Stimulated activated naive CD8-positive, alpha-beta T cell treated with anti-CD3 and anti-CD28 coated beads, Interleukin-15, Interleukin-2, amounts not matched to agents 100 ng/mL and 50 ng/mL, for 24 hours (primary cell): ENCODE measurements around the gene COBLL1.

Source experiments
- H3K27ac Mint-ChIP-seq: one replicate; pipeline ENCODE4 v1.8.0; 2021; ENCODE audit warnings: mild to moderate bottlenecking, mixed read lengths
- H3K27me3 Mint-ChIP-seq: one replicate; pipeline ENCODE4 v1.8.0; 2021; ENCODE audit warnings: mixed read lengths
- H3K36me3 Mint-ChIP-seq: one replicate; pipeline ENCODE4 v1.8.0; 2021; ENCODE audit warnings: low read depth, mixed read lengths
- H3K4me1 Mint-ChIP-seq: one replicate; pipeline ENCODE4 v1.8.0; 2021; ENCODE audit warnings: low read depth, mixed read lengths
- H3K4me3 Mint-ChIP-seq: one replicate; pipeline ENCODE4 v1.8.0; 2021; ENCODE audit warnings: mild to moderate bottlenecking, mixed read lengths
- H3K9me3 Mint-ChIP-seq: one replicate; pipeline ENCODE4 v1.8.0; 2021; ENCODE audit warnings: mixed read lengths

The COBLL1 gene

GRCh38 chr2:164816046-164816445 lies 25.6 kb downstream of the COBLL1 start:
- Mint-ChIP-seq H3K27ac (no peak overlapping the region), H3K27me3 (no peaks in the 10 kb centered on the region), H3K36me3 (no peaks in the 10 kb centered on the region), H3K4me1 (no peaks in the 10 kb centered on the region), H3K9me3 (no peaks in the 10 kb centered on the region), H3K4me3 (no peak overlapping the region)

DNA sequence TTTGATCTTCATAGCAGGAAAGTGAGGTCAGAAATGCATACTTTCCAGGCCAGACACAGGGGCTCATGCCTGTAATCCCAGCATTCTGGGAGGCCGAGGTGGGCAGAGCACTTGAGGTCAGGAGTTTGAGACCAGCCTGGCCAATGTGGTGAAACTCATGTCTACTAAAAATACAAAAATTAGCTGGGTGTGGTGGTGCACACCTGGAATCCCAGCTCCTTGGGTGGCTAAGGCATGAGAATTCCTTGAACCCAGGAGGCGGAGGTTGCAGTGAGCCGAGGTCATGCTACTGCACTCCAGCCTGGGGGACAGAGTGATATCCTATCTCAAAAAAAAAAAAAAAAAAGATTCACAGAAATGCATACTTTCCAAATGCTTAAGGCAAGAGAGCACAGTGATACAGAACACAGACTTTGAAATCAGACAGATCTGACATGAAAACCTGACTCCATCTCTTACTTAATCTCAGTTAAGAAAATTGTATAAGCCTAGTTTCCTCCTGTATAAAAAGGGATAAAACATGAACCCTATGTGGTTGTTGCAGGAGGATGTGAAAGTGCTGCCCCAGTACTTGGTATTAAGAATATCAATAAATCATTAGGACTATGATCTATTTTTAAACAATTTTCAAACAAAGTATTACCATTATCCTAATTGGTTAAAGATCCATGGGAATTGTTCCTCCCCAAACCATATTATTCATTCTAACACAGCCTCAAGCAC lies 26.4 kb downstream of the COBLL1 start:
- no peak overlapping the region for H3K4me3 Mint-ChIP-seq
- no peaks in the 10 kb centered on the region for H3K9me3 Mint-ChIP-seq
- H3K4me1 Mint-ChIP-seq: no peaks in the 10 kb centered on the region
- no peak overlapping the region for H3K27ac Mint-ChIP-seq
- H3K36me3 Mint-ChIP-seq: no peaks in the 10 kb centered on the region
- H3K27me3 Mint-ChIP-seq: no peaks in the 10 kb centered on the region

DNA sequence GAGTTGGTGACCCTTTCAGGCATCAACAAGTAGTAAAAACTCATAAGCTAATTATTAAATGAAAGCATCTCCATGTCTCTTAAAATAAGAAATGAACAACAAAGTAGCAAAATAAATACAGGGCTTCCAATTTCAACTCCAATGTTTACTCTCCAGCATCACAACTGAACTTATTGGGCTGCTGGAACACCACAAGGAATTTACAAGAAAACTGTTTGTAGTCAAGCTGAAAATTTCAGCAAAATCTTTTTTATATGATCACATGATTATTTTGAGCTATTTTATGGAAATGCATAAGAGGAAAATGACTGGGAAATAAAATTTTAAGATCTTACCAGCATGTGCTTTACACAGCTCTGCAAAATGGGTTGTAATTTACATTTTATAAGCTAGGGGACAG lies 28.1 kb downstream of the COBLL1 start:
- no peak overlapping the region for H3K27ac Mint-ChIP-seq
- H3K36me3 Mint-ChIP-seq: no peaks in the 10 kb centered on the region
- H3K4me3 Mint-ChIP-seq: no peak overlapping the region
- H3K27me3 Mint-ChIP-seq: no peaks in the 10 kb centered on the region
- no peaks in the 10 kb centered on the region for H3K9me3 Mint-ChIP-seq
- H3K4me1 Mint-ChIP-seq: no peaks in the 10 kb centered on the region

DNA sequence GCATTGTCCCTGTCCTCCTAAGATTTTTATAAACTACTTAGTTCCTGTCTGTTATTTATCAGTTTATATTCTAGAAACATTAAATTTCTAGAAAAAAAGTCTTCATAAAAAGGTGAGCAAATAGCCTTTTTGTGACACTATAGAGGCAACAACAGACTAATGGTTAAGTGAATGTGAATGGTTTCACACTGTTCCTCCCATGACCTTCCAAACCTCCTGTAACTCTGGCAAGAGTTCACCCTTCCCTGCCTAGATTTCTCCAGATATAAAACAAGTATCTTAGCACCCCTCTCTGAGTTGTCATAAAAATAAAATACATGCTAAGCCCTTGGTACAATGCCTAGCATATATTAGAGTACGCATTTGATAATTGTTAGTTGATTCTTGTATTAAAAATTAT lies 29.2 kb downstream of the COBLL1 start:
- Mint-ChIP-seq H3K4me1 (no peaks in the 10 kb centered on the region), H3K36me3 (no peaks in the 10 kb centered on the region), H3K4me3 (no peak overlapping the region), H3K27me3 (no peaks in the 10 kb centered on the region), H3K9me3 (no peaks in the 10 kb centered on the region), H3K27ac (no peak overlapping the region)

DNA sequence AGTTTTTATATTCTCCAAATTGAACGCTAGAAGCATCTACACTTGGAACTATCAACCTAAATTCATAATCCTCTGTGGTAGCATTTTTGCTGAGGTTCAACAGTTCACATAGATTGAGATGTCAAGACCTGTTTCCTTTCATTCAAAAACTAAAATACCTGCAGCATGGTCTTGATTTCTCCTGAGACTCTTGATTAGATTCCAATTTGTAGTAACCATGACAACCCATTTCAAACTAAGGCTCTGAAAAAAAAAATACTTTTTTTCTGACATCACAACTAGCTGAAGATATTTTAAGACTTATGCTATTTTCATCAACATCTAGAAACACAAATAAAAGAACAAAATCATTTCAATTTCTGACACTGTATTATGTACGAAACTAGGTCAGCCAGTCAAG lies 29.8 kb downstream of the COBLL1 start:
- Mint-ChIP-seq H3K36me3 (no peaks in the 10 kb centered on the region), H3K27me3 (no peaks in the 10 kb centered on the region), H3K4me3 (no peak overlapping the region), H3K4me1 (no peaks in the 10 kb centered on the region), H3K9me3 (no peaks in the 10 kb centered on the region), H3K27ac (no peak overlapping the region)

- no peaks in the 10 kb centered on the region for H3K9me3 Mint-ChIP-seq
- H3K27ac Mint-ChIP-seq: no peak overlapping the region
- no peaks in the 10 kb centered on the region for H3K27me3 Mint-ChIP-seq
- no peak overlapping the region for H3K4me3 Mint-ChIP-seq
- H3K4me1 Mint-ChIP-seq: no peaks in the 10 kb centered on the region
- H3K36me3 Mint-ChIP-seq: no peaks in the 10 kb centered on the region
Observed at GRCh38 chr2:164810843-164811242, 30.8 kb downstream of the COBLL1 start.

DNA sequence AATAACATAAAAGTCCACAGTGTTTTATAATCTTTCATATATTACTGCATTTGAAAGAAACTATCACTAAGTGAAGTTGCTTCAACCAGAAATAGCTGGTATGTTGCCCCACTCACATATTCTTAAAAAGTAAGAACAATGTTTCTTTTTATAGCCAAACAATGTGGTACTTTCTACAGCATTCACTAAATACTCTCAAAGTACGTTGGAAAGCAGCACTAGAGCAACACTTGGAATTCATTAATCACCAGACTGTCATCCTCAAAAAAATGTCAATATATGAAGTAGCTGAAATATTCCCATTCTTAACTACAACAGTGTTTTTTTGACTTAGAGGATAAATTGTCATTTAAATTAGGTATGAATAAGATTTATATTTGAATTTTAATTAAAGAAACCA lies 32.8 kb downstream of the COBLL1 start:
- Mint-ChIP-seq H3K27me3 (no peaks in the 10 kb centered on the region), H3K4me3 (no peak overlapping the region), H3K9me3 (no peaks in the 10 kb centered on the region), H3K27ac (no peak overlapping the region), H3K36me3 (no peaks in the 10 kb centered on the region), H3K4me1 (no peaks in the 10 kb centered on the region)

- Mint-ChIP-seq H3K4me1 (no peaks in the 10 kb centered on the region), H3K27ac (no peak overlapping the region)
Observed at GRCh38 chr2:164803776-164804466, 37.7 kb downstream of the COBLL1 start.

GRCh38 chr2:164802095-164802707 lies 39.4 kb downstream of the COBLL1 start:
- Mint-ChIP-seq H3K27me3 (no peaks in the 10 kb centered on the region), H3K4me1 (no peaks in the 10 kb centered on the region), H3K4me3 (no peak overlapping the region), H3K27ac (no peak overlapping the region), H3K9me3 (no peaks in the 10 kb centered on the region), H3K36me3 (no peaks in the 10 kb centered on the region)

More at GRCh38 chr2:164803776-164804466, 37.7 kb downstream of the COBLL1 start:
- no peak overlapping the region for H3K4me3 Mint-ChIP-seq
- no peaks in the 10 kb centered on the region for H3K27me3 Mint-ChIP-seq
- no peaks in the 10 kb centered on the region for H3K36me3 Mint-ChIP-seq
- H3K9me3 Mint-ChIP-seq: no peaks in the 10 kb centered on the region

GRCh38 chr2:164800572-164800971 lies 41.1 kb downstream of the COBLL1 start:
- Mint-ChIP-seq H3K27me3 (no peaks in the 10 kb centered on the region), H3K4me3 (no peak overlapping the region), H3K27ac (no peak overlapping the region), H3K4me1 (peaks cover 5% of the 10 kb centered on the region), H3K9me3 (no peaks in the 10 kb centered on the region), H3K36me3 (no peaks in the 10 kb centered on the region)

DNA sequence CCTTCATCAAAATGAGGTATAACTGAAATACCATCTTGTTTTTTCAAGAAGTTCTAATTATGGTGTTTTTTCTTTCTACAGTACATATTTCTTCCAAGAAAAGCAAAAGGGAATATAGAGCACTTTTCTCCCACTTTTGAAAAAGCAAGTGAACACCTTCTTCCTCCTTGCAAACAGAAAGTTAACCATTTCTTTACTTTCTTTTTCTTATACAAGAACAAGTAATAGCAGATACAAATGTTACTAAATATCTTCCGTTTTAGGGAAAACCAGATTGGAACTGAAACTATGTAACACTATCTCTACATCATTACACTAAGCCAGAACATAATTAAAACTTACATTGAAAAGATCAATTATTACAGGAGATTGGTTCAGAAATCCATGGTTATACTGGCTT lies 44.0 kb downstream of the COBLL1 start:
- H3K27me3 Mint-ChIP-seq: no peaks in the 10 kb centered on the region
- H3K27ac Mint-ChIP-seq: no peak overlapping the region
- H3K9me3 Mint-ChIP-seq: no peaks in the 10 kb centered on the region
- H3K4me3 Mint-ChIP-seq: no peak overlapping the region
- H3K36me3 Mint-ChIP-seq: no peaks in the 10 kb centered on the region
- peaks cover 5% of the 10 kb centered on the region for H3K4me1 Mint-ChIP-seq

DNA sequence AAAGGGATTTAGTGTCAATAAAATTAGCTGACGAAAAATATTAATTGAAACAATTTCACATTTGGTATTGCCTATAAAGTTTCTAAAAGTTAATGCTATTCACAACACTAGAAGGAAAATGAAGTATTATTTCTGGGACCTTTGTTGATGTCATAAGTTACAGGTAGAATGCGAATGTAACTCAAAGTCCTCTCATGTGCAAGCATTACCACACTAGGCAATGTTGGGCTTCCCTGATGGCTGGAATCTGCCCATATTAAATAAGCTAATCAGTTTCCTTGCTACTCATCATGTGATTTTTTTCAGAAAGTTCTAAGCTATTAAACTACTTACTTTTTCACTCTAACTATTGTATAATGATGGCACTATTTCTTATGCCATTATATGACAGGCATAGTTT lies 44.6 kb downstream of the COBLL1 start:
- H3K4me3 Mint-ChIP-seq: no peak overlapping the region
- peaks cover 5% of the 10 kb centered on the region for H3K4me1 Mint-ChIP-seq
- H3K9me3 Mint-ChIP-seq: no peaks in the 10 kb centered on the region
- no peaks in the 10 kb centered on the region for H3K27me3 Mint-ChIP-seq
- H3K36me3 Mint-ChIP-seq: no peaks in the 10 kb centered on the region
- H3K27ac Mint-ChIP-seq: no peak overlapping the region

DNA sequence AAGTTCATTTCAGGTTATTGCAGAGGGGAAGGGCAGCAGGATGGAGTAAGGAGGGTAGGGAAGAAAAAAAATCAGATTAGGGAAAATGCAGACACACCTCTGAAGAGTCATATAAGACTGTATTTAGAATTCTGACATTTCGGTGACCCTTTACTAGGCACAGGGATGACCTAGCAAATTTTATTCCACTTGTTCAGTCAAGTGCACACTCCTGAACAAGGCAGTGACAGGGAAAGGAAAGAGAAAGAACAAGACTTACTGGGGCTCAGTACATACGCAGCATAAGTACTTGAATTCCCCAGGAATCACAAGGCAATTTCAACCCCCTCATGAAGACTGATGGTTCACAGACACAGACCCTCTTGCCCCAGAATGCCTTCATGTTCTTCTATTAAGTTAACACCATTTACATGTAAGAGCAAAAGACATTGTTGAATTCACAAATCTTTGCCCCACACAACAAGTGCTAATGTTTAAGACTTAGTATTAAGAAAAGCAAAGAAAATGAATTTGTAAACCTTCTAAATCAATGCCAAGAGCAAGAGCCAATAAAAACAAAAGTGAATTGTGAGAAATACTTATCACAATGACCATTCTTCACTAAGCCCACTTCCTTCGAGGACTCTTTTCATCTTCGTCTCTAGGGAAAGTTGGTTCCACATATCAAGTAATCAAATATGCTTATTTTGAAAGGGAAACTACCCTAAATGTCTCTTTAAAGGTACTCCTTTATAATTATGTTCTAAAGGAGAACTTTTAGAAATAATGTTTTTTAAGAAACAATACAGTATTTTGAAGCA lies 47.0 kb downstream of the COBLL1 start:
- peaks cover 5% of the 10 kb centered on the region for H3K4me1 Mint-ChIP-seq
- H3K4me3 Mint-ChIP-seq: no peak overlapping the region

DNA sequence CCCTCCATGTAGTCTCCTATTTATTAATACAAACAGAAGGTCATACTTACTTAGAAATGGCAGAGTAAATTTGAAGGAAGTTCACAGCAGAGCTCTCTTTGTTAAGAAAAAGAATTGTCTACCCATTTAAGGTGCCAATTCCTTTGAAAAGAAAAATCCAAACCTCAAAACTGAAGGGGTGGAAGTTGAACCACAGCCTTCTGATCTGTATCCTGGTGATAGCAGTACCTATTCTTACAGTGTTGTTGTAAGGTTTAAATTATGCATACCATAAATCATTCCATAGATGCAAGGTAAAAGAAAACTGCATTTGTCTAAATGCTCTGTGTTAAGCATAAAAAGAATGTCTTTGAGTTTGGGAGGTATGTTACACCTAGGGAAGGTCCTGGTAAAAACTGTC lies 47.6 kb downstream of the COBLL1 start:
- H3K27me3 Mint-ChIP-seq: no peaks in the 10 kb centered on the region
- H3K9me3 Mint-ChIP-seq: no peaks in the 10 kb centered on the region
- no peak overlapping the region for H3K4me3 Mint-ChIP-seq
- peaks cover 5% of the 10 kb centered on the region for H3K4me1 Mint-ChIP-seq
- H3K27ac Mint-ChIP-seq: no peak overlapping the region
- H3K36me3 Mint-ChIP-seq: no peaks in the 10 kb centered on the region

More for the DNA sequence above, 47.0 kb downstream of the COBLL1 start:
- Mint-ChIP-seq H3K36me3 (no peaks in the 10 kb centered on the region), H3K9me3 (no peaks in the 10 kb centered on the region), H3K27me3 (no peaks in the 10 kb centered on the region), H3K27ac (no peak overlapping the region)

DNA sequence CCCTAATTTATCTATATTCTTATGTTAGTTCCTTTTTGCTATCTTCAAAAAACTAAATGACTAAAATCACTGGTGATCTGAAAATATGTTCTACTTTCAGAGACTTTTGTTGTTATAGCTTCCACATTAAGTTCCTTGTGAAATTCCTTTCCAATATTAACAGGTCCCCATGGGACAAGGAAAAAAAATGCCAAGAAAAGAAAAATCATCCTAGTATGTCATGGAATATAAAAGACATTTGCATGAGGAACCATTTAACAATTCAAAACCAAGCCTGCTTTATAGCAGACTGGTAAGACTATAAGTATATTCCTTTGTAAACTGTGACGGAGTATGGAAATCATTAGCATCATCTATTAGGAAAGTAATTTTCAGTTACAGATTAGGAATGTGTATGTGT lies 48.1 kb downstream of the COBLL1 start:
- H3K9me3 Mint-ChIP-seq: no peaks in the 10 kb centered on the region
- no peaks in the 10 kb centered on the region for H3K36me3 Mint-ChIP-seq
- H3K27me3 Mint-ChIP-seq: no peaks in the 10 kb centered on the region
- no peak overlapping the region for H3K27ac Mint-ChIP-seq
- H3K4me1 Mint-ChIP-seq: peaks cover 5% of the 10 kb centered on the region
- H3K4me3 Mint-ChIP-seq: no peak overlapping the region
